Amniotic stem cell (primary cell): ENCODE measurements around the gene SSTR5.

Source experiments
- DNase-seq: peaks from one replicate; lab custom pipeline; 2025; lab: John Stamatoyannopoulos, UW

SSTR5 gene

GRCh38 chr16:1039762-1040161, 32.8 kb upstream of the SSTR5 start:
- DNase-seq, result no peak

DNA sequence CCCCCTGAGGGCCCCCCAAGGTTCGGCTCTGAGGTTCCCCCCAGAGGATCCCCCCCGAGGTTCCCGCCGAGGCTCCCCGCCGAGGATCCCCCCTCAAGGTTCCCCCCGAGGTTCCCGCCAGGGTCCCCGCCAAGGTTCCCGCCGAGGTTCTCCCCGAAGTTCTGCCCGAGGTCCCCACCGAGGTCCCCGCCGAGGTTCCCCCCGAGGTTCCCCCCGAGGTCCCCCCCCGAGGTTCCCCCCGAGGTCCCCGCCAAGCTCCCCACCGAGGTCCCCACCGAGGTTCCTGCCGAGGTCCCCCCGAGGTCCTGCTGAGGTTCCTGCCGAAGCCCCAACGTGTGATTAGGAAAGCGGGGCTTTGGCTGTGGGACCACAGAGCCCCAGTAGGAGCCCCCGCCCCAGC, 32.2 kb upstream of the SSTR5 start:
- no peak for DNase-seq

- no peak for DNase-seq
These were observed 30.4 kb upstream of the SSTR5 start for GRCh38 chr16:1042049-1042744.

- no peak for DNase-seq
These were observed 29.7 kb upstream of the SSTR5 start for GRCh38 chr16:1042866-1043265.

DNA sequence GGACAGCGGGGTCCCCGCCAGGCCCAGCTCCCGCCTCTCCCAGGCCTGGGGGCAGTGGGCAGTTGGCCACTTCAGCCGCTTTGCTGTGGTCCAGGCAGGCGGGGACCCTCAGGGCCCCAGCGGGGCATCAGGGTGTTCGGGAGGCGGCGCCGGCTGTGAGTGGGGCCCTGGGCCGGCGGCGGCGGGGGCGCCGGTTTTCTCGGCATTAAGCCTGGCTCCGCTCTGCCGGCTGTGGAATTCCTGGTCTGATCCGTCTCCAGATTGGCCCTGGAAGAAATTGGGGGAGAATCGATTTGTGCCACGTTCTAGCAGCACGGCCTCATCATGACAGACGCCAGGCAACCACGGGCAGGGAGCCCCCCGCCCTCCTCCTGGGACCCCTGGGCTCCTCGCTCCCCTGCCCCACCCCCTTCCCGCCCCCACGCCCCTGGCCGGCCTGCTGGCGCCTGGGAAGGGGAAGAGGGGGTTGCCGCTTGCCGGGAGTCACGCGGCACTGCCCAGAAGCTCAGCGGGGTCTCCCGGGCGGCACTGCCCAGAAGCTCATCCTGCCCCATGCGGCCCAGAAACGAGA, 28.6 kb upstream of the SSTR5 start:
- no peak for DNase-seq

- DNase-seq, result no peak
These were observed 27.9 kb upstream of the SSTR5 start for GRCh38 chr16:1044460-1045309.

GRCh38 chr16:1045310-1045992, 27.1 kb upstream of the SSTR5 start:
- DNase-seq, result no peak

GRCh38 chr16:1045993-1046911, 26.3 kb upstream of the SSTR5 start:
- DNase-seq, result no peak

DNA sequence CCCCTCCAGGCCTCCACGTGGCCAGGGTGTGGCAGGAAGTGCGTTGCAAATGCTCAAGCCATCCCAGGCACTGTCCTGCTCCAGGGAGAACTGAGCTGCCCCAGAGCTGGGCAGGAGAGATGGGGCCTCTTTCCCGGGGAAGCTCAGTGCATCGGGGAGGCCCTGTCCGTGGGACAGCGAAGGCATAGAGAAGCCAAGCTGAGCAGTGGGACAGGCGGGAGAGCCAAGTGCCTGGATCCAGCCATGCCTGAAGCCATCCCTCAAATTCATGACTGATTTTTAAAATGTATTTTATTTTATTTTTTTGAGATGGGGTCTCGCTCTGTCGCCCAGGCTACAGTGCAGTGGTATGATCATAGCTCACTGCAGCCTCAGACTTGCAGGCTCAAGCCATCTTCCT, 25.4 kb upstream of the SSTR5 start:
- no peak for DNase-seq

- DNase-seq, result no peak
These were observed 24.7 kb upstream of the SSTR5 start for GRCh38 chr16:1047801-1048200.

DNA sequence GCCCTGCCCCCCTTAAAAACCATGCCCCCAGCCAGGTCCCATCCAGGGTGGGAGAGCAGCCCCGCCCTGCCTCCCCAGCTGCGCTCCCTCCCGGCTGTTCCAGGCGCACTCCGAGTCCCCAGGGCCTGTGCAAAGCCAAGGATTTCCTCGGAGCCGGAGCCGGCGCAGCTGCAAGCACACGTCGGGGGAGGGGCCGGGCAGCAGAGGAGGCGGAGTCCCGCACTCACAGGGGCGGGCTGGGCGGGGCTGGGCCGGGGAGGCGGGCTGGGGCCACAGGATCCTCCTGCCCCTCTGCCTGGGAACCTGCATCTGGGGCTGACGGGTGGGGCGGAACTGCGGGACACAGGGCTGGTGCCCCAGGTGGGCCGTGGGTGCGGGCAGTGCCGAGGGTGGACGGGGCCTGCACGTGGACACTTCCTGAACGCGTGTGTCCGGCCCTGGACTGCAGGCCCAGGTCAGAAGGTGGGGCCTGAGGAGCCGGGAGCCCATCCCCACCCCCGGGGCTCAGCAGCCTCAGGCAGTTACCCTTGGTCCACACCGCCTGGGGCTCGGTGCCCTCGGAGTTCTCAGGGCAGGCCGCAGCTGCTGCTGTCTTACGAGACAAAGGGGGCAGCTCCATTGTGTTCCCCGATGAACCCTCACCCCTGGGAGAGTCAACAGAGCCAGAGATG, 24.0 kb upstream of the SSTR5 start:
- no peak for DNase-seq

DNA sequence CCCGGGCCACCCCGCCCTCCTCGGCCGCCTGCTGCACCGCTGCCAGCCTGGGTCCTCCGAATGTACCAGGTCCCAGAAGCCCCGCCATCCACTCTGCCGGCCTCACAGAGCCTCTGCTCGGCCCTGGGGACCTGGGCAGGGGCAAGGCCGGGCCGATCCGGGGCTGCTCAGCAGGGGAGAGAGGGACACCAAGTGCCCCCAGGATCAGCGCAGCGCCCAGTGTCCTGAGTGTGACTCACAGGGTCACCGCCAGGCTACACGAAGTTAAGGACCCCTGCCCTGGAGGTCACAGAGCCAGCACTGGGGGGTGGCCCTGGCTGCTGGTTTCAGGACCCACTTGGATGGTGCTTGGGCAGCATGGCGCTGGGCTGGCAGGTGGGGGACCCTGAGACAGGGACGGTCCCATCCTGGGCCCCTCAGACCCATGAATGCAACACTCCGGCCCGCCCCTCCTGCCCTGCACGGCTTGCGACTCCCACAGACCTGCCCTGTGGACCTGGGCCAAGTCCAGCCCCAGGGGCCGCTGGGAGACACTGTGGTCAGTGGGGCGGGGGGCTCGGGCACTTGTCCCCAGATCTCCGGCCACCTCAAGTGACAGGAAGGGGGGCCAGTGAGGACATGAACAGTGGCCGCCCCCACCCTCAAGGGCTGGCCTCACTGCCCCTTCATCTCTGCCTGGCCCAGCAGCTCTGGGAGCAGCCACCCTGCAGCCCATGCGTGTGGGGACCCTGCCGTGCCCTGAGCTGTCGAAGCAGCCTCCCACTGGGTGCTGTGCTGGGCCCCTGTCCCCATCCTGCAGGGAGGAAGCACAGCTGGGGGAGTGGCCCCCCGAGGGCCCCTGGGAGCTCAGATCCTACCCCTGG, 23.2 kb upstream of the SSTR5 start:
- no peak for DNase-seq

DNA sequence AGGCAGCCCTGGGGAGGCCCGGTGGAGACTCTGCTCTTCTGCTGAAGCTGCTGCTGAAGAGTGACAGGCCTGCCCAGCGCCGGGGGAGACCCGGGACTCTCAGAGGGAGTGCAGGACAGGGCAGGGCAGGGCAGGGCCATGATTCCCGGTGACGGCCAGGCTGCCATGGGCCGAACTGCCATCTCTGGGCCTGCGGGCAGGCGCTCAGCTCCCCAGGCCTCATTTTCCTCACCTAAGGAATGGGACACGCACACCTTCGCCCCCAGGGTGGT, 22.6 kb upstream of the SSTR5 start:
- no peak for DNase-seq

GRCh38 chr16:1050516-1050915, 22.0 kb upstream of the SSTR5 start:
- no peak for DNase-seq

DNA sequence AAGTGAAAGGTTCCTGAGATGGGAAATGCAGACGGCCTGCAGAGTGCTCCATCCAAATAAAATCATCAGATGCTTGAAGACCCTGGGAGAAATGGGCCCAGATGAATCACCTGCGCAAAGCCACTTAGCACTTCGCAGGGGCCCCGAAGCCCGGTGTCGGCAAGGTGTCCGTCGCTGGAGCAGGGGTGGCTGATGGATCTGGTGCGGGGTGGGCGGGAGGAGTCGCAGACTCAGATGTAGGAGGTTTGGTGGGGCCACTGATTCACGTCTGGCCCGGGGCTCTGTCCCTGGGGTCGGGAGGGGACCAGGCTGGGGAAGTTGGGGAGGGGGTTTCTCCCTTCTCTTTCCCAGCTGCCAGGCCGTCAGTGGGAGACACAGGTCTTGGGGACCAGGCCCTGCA, 21.6 kb upstream of the SSTR5 start:
- no peak for DNase-seq

- no peak for DNase-seq
These were observed 21.1 kb upstream of the SSTR5 start for GRCh38 chr16:1051446-1051845.

GRCh38 chr16:1052721-1053120, 19.8 kb upstream of the SSTR5 start:
- no peak for DNase-seq

DNA sequence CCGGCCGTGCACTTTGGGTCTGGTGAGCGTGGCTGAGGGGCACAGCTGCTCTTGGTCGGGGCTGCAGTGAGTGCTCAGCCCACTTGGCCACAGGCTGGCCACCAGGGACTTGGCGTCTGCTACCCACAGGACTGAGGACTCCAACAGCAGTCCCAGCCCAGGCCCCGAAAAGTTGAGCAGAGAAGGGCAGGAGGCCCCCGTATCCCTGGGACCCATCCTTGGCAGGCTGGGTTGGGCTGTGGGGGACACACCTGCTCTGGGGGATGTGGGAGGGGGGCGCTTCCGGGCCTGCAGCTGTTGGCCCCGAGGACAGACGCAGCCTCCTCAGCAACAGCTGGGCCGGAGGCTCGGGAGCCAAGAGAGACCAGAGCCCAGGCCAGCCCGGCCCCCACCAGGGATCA, 19.4 kb upstream of the SSTR5 start:
- no peak for DNase-seq

DNA sequence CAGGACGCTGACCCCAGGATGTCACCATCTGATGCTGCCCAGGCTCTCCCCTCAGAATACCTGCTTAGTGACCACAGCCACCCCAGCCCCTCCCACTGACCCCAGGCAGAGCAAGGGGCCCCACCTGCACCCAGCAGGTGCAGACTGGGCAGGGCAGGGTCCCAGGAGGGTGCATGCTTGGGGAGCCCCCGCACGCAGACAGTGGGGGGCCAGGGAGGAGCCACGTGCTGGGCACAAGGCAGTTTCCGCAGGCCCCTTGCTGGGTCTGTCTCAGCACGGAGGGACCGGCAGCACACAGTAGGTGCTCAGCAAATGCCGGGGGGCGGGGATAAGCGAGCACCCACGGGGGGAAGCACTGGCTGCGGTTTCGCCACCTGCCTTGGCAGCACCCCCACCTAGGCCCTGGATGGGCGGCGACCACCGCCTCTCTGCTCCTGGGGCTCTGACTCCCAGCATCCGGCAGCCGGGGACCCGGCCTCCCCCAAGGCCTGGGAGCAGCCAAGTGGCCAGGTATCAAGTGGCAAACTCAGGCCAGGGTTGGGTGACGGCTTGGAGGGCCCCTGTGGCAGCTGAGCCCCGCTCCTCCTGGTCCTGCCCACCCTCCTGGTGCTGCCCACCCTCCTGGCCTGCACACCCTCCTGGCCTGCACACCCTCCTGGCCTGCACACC, 18.7 kb upstream of the SSTR5 start:
- no peak for DNase-seq
